Amniotic epithelial cell (primary cell): Measurements from ENCODE around the gene ST3GAL2.
A peak's percentile ranks its signal among the peaks of the same experiment; 100 is the strongest.
"Not testable (repeated sequence)": the region's sequence is repeated elsewhere in the genome, so short reads cannot be mapped to it uniquely, and the experiment has no call there.

Experiments used
- DNase-seq: peaks from one replicate; pipeline ENCODE4 v3.0.0-alpha.2; 2010; ENCODE audit warnings: low read depth

The ST3GAL2 gene

DNA sequence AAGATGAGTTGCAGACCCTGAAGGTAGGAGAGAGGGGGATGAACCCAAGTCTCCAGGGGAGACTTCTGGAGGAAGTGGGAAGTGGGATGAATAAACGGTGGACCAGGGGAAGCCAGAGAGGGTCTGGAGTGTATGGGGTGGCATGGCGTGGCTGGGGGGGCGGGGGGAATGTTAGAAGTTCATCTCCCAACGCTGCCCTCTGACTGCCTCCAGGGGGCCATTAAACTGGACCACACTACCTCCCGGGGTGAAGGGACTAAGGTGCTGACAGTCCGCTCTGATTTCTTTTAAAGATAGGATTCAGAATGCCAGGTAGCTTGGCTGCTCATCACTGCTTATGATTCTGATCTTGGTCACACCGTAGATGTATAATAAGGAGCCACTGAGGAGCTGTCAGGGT lies 21.2 kb downstream of the ST3GAL2 start:
- DNase-seq = no peak

DNA sequence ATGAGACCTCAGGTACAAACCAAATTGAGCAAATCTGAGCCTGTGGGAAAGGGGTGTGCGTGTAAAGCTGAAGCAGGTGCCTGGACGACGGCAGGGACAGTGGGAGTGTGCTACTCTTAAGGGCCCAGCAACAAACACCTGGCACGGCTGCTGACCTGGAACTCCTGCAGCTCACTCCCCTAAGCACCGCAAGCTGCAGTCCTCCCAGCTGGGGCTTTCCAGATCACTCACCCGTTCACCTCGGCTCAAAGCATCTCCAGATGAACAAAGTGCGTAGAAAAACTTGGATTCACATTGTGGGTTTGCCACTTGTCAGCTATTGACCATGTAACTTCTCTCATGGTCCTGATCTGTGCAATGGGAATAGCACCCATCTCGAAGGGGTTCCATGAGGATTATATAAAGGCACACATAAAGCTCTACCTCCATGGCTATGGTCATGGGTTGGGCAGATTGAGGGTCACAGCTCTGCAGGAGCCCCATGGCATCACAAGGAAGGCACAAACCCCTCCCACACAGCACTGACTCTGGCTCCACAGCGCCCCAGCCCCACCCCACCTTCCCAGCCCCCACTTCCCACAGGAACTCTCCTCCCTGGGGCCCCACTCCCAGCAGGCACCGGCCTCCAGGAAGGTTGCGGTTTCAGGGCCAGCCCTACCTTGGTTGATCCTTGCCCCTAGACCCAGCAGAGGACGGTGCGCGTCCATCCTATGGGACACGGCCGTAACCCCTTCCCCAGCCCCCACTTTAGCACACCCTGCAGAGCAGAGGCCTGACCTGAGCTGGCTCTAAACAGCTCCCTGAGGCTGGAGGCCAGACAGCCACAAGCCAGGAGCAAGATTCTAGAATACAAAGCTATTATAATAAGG lies 21.9 kb downstream of the ST3GAL2 start:
- no peak for DNase-seq

DNA sequence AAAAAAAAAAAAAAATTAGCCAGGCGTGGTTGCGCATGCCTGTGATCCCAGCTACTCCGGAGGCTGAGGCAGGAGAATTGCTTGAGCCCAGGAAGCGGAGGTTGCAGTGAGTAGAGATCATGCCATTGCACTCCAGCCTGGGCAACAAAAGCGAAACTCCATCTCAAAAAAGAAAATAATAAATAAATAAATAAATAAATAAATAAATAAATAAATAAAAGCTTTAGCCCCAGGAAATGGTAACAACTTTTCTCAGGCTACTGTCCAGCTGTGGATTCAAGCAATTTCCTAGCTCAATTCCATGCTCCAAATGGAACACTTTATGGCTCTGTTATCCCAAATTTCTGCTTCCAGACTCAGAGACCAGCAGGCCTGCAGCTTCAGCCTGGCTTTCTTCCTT lies 25.3 kb downstream of the ST3GAL2 start:
- DNase-seq = not testable (repeated sequence)

DNA sequence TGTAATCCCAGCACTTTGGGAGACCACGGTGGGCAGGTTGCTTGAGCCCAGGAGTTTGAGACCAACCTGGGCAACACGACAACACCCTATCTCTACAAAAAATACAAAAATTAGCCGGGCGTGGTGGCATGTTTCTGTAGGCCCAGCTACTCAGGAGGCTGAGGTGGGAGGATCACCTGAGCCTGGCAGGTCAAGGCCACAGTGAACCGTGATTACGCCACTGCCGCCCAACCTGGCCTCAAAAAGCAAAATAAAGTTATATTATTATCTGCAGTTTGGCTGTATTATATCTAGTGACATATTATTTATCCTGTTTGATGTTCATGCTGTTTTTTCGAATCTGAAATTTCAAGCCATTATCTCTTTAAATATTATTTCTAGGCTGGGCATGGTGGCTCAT lies 26.5 kb downstream of the ST3GAL2 start:
- DNase-seq = no peak

DNA sequence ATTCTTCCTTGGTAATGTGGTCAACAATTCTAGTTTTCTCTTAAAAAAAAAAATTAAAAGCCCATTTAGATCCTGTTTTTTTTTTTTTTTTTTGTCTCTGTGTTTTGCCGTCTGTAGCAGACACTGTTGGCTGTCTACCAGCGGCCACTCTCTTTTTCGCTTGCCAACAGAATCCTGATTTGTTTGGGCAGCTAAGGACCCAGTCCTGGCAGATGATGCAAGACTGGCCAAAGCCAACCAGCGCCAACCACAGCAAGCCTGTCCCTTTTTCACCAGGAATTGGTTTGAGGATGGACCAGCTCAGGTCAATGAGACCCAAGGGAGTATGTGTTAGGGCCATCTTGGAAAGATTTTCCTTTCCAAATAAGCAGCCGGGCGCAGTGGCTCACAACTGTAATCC lies 28.2 kb downstream of the ST3GAL2 start:
- no peak for DNase-seq

DNA sequence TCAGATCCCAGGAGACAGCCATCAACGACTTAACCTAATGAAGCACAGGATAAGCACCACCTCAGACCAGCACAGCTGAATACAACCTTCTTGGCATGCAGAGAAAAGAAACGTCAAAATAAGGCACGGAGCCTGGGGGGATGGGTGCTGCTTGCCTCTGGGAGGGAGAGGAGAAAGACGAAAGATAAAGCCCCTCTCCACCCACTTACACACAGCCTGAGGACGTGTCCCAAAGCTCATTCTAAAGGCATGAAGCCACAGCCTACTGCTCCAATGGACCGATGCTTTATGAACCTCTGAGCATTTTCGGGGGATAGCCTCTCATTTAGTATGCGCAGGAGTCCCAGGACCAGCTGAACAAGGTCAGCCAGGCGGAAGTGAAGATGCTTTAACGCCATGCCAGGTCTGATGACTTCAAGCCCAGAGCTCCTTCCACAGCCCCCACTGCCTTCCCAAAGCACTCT lies 31.1 kb downstream of the ST3GAL2 start:
- no peak for DNase-seq

DNA sequence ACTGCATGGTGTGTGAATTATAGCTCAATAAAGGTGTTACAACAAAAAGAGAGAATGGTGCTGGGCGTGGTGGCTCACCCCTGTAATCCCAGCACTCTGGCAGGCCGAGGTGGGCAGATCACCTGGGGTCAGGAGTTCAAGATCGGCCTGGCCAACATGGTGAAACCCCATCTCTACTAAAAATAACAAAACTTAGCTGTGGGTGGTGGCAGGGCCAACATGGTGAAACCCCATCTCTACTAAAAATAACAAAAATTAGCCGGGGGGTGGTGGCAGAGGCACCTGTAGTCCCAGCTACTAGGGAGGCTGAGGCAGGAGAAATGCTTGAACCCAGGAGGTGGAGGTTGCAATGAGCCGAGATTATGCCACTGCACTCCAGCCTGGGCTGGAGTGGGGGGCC lies 32.8 kb downstream of the ST3GAL2 start:
- DNase-seq = not testable (repeated sequence)

DNA sequence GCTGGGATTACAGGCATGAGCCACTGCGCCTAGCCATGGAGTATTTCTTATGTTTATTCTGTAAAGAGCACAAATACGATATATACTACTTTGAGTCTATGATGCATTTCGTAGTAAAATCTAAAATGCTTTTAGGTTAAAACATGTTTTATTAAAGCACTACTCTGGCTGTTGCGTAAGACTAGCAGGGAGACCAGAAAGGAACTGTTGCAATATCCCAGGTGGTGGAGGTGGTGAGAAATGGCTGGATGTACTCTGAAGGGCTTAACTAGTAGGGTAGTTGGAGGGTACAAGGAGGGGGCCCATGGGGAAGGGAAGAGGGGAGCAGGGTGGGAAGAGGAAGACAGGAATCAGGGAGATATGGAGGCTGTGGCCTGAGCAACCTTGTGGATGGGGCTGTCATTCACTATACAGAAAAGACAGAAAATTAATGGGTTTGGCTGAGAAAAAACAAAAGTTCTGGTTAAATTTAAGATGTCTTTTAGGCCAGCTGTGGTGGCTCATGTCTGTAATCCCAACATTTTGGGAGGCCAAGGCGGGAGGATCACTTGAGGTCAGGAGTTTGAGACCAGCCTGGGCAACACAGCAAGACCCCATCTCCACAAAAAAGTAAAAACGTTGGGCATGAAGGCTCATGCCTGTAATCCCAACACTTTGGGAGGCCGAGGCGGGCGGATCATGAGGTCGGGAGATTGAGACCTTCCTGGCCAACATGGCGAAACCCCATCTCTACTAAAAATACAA lies 35.8 kb downstream of the ST3GAL2 start:
- DNase-seq = peak; percentile 80

DNA sequence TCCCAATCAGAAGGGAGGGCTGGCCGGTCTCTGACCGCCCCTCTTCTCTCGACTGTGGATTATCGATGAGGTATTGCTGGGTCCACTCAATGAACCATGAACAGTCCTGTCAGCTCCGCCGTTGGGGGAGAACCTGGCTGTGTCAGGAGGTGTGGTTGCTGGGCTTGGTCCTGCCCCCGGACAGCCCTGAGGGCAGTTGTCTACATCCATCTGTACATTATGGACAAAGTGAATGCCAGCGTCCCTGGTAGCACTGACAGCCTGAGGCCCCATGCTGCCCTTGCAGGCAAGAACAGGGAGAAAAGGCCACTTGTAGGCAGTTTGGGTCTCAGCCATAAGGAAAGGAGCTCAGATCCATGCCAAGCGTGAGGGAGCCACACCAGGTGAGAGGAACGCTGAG lies 38.9 kb downstream of the ST3GAL2 start:
- DNase-seq = no peak

DNA sequence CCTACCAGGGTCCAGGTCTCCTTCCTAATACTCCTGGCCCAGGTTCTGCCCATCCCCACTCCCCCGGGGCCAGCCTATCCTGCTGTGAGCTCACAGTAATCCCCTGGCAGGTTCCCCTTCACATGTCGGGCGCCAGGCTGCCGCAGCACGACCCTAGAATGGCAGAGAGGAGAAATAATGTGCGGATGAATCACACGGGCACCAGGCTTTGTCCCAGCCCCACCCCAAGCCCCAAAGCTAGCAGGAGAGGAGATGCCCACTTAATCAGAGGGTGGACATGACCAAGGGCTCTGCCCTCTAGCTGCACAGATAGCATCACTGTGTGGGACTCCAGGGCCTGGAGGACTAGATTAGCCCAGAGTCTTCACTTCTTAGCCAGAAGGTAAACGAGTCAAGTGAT lies 39.5 kb downstream of the ST3GAL2 start:
- DNase-seq = no peak

DNA sequence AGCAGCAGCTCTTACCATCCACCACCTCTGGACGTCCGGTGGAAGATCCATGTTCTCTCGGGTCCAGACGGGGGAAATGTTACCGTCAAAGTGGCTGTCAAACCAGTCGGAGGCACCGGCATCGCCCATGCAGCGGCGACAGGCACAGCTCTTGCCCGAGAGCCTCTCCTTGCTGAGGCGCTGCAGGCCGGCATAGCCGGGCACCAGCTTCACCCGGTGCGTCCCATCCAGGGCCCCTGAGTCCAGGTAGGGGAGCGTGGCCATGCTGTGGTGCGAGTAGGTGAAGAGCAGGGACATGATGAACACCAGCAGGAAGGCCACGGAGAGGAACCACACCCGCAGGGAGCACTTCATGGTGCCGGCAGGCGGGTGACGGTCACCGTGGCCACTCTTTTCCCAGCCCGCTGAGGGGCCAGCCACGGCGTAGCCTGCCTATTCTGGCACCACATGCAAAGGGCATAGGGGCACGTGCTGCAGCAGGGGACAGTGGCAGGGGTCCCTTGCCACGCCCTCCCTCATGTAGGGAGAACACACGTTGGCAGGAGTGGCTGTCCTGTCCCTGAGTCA lies 40.6 kb downstream of the ST3GAL2 start:
- DNase-seq = no peak

DNA sequence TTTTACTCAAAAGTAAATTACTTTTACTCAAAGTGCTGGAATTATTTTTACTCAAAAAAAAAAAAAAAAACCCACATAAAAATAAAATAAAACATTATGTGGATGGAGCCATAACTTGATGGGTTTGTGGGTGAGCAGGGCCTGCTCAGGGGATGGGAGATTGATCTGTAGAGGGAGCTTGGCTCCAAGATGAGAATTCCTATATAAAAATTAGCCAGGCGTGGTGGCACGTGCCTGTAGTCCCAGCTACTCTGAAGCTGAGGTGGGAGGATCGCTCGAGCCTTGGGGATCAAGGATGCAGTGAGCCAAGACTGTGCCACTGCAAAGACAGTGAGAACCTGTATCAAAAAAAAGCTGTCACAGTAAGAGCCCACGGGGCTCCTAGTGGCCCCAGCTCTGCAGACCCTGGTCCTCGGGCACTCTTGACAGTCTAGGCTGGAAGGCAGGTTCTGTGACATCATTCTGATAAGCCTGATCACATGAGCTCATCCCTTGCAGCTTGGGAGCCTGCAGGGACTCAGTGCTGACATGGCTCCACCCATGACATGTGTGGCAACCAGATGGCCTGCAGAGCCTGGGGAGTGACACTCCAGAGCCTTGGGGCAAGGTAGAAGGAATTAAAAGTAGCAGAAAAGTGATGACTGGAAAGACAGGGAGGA lies 42.5 kb downstream of the ST3GAL2 start:
- DNase-seq = peak; percentile 35

DNA sequence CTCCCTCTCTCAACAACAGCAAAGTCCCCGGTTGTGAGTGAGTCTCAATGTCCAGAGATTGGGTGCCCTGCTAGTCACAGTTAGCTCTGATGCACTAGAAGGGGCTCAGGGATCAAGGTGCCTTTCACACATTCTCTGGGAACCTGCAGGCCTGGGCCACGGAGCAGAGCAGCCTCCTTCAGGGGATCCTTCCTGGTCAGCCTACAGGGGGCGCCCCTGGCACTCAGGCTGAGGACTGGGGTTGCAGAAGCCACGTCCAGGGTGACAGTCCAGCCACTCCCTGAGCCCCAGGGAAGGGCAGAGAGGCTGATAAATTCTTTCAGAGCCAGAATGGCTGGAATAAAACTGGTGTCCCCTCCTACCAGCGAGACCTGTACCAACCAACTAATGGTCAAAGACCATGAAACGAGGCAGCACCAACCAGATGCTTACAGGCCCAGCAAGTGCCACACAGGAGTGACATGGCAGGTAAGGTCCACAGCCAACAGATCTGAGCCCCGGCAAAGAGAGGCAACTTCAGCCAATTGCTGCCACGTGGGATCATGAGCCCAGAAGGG lies 43.5 kb downstream of the ST3GAL2 start:
- DNase-seq = peak; percentile 23

DNA sequence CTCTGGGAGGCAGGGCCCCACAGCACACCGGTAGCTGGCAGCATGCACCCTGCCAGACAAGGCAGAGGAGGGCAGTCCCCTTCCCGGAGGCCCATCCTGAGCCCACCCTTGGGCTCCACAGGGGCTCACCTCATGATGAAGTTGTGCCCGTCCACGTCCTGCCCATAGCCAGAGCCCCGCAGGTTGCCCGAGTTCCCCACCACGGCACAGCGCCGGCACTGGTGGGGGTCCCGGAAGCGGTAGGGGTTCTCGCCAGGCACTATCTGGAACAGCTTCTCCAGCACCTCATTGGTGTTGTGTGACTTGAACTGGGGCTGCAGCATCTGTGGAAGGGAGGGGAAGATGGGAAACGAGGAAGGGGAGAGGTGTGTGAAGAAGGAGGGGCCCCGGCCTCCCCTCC lies 44.0 kb downstream of the ST3GAL2 start:
- no peak for DNase-seq

DNA sequence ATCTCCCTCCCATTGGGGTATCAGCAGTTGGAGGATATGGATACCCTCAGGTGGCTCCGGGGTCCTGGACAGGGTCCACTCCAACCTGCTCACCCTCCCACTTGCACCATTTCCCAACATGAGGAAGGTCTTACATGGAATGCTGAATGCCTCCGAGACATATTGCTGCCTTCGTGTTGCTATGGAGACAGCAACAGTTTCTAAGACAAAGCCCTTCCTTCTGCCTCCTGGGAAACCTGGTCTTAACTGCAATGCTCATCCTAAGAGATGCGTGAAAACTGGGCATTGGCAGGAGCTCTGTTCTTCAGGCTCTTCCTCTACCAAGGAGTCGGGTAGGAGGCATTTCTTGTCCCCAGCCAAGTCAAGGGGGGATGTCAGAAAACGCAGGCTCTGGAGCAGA lies 45.2 kb downstream of the ST3GAL2 start:
- DNase-seq = no peak

DNA sequence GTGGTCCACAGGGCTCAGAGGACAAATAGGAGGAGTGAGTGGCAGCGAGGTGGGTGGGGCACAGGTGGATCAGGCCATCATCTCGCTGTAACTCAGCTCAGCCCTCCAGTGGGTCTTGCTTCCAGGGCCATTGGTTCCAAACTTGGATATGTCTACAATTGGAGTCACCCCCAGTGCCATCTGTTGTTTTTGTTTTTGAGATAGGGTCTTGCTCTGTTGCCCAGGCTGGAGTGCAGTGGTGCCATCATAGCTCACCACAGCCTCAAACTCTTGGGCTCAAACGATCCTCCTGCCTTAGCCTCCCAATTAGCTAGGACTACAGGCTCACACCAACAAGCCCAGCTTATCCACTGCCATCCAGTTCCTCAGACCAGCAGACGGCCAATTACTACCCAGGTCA lies 46.3 kb downstream of the ST3GAL2 start:
- no peak for DNase-seq

DNA sequence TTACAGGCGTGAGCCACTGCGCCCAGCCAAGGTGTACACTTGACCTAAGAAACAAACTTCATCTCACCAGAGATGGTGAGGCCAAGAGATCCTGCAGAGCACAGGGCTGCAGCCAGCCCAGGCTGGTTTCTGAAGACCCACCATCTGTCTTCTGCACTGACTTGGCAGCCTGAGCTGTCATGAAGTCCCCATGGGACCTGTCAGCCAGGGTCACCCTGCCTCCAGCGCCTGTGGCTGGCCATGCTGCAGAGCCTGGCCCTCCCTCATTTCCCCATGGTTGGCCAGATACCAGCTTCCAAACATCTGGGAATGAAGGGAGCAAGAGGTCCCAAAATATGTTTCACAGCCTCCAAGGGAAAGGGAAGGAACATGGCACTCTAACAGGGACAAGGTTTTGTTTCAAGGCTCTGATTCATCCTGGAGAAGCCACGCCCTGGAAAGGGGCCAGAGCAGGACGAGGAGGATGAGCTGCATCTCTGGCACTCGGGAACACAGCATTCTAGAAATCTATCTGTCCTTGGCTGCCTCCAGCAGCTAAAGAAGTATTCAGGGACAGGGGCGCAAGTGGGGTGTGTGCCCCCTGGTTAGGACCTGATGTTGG lies 46.9 kb downstream of the ST3GAL2 start:
- peak; percentile 40 for DNase-seq

DNA sequence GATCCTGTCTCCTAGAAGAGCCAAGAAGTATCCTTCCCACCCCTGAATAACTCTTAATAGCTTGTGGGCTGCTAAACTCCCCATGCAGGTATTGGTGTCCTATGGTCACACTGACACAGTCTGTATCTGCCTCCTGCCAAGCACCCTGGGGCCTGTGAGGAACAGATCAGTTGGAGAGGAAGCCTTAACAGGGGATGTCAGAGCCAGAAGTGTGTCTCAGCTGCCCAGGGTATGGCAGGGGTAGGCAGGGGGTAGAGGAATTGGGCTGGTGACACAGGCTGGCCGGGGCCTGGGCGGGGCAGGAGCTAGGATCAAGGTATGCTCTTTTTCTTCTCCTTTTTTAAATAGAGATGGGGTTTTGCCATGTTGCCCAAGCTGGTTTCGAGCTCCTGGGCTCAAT lies 47.5 kb downstream of the ST3GAL2 start:
- no peak for DNase-seq

DNA sequence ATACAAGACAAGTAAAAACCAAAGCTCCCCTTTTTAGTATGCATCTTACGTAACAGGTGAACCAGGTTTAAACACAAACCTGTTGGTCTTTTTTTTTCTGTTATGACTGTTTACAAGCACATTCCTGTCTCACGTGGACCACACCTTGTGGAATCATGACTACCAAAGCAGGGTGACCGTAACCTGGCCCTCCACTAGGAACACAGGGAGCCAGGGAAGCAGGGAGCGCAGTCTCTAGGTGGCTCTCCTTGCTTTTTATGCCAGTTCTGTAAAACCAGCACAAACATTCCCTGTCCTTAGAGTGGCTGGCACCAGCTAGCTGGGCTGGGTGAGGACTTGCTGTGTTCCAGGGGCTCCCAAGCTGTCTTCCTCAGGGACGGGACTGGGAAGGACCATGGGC lies 48.1 kb downstream of the ST3GAL2 start:
- DNase-seq = no peak

DNA sequence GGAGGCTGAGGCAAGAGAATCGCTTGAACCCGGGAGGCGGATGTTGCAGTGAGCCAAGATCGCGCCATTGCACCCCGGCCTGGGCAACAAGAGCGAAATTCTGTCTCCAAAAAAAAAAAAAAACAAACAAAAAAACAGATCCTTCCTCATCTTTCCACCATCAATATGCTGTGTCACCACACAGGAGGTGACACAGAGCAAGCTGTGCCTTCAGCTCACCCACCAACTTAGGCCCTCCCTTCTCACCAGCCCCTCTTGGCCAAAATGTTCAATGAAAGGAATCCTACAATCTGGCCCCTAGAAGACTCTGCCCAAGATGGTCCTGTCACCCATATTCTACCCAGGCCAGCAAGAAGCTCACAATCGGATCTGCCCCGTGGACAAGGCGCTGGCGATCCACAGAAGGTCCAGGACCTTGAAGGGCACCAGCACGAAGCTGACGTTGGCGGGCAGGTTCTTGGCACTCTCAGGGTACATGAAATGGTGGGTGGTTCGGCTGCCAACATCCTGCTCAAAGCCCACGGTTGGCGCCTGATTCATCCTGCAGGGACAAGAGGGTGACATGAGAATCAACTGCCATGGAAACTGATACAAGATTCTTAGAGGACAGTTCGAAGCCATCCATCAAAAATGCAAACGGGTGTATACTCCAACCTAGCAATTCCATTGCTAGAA lies 50.8 kb downstream of the ST3GAL2 start:
- no peak for DNase-seq
